ENCODE measurements around the gene SOCS2. TPM values are rescaled to one million over a fixed set of nuclear protein-coding genes. Genes with fewer than 3 reads are reported as not detected.

The SOCS2 gene
- total and polyA plus RNA-seq, 2 of the 13 experiments (the other 11 are each of a cell fraction or from before 2014, with no cell fraction given) = 0.62 to 1.5 TPM

- TF ChIP-seq ATF4 (CRISPR knock-in tag; IDR thresholded peaks at IDR 0.05) = peak in 1 of 2 experiments; percentile 76; a peak in 2 of 4 replicates
- TF ChIP-seq TRAFD1 (CRISPR knock-in tag; IDR thresholded peaks at IDR 0.05; ENCODE audit: borderline replicate concordance) = no peak
- TF ChIP-seq ZGPAT (CRISPR knock-in tag; IDR thresholded peaks at IDR 0.05) = peak; percentile 94
- TF ChIP-seq CCDC6 (CRISPR knock-in tag; IDR thresholded peaks at IDR 0.05) = peak; percentile 70; the same call in 1 of the 2 replicates
- TF ChIP-seq ZNF362 (CRISPR knock-in tag; IDR thresholded peaks at IDR 0.05; ENCODE audit: borderline replicate concordance) = no peak
- no peak for TF ChIP-seq NFRKB (IDR thresholded peaks at IDR 0.05)
- TF ChIP-seq JUN (CRISPR knock-in tag; IDR thresholded peaks at IDR 0.05) = peak; percentile 89
- TF ChIP-seq ZNF703 (CRISPR knock-in tag; IDR thresholded peaks at IDR 0.05; ENCODE audit: borderline replicate concordance) = no peak
- TF ChIP-seq ZBTB4 (CRISPR knock-in tag; IDR thresholded peaks at IDR 0.05; ENCODE audit: borderline replicate concordance) = no peak
- TF ChIP-seq TBX3 (IDR thresholded peaks at IDR 0.05; ENCODE audit: borderline replicate concordance) = peak; percentile 90
- TF ChIP-seq SP140L (CRISPR knock-in tag; IDR thresholded peaks at IDR 0.05; ENCODE audit: borderline replicate concordance) = peak; percentile 86; the same call in 1 of the 2 replicates
- no peak for TF ChIP-seq ZNF550 (CRISPR knock-in tag; IDR thresholded peaks at IDR 0.05; ENCODE audit: borderline replicate concordance)
- no peak for TF ChIP-seq ZNF546 (CRISPR knock-in tag; conservative IDR thresholded peaks at IDR 0.05)
- no peak for TF ChIP-seq FLYWCH1 (CRISPR knock-in tag; IDR thresholded peaks at IDR 0.05)
- TF ChIP-seq MAZ (IDR thresholded peaks at IDR 0.05; ENCODE audit: borderline replicate concordance, low read depth, low read length) = no peak; the same call in 1 of the 2 replicates
- no peak for TF ChIP-seq MAZ (CRISPR knock-in tag; IDR thresholded peaks at IDR 0.05; ENCODE audit: low read depth)
- no peak for TF ChIP-seq ZNF225 (CRISPR knock-in tag; IDR thresholded peaks at IDR 0.05)
Observed at GRCh38 chr12:93563807-93564538, 8.5 kb upstream of the SOCS2 start (continued).
